RCC 7860 (cell line): Measurements from ENCODE around the gene SDR39U1.
"Not testable (repeated sequence)": the region's sequence is repeated elsewhere in the genome, so short reads cannot be mapped to it uniquely, and the experiment has no call there.

ENCODE experiments used
- DNase-seq: peaks from one replicate; pipeline ENCODE4 v3.0.0-alpha.2; 2015; ENCODE audit warnings: low spot score
- FAIRE-seq: peaks from 2 replicates; lab custom pipeline; 2012; peaks lifted over from hg19 to GRCh38; lab: Jason Lieb, UNC

The SDR39U1 gene, protein sequence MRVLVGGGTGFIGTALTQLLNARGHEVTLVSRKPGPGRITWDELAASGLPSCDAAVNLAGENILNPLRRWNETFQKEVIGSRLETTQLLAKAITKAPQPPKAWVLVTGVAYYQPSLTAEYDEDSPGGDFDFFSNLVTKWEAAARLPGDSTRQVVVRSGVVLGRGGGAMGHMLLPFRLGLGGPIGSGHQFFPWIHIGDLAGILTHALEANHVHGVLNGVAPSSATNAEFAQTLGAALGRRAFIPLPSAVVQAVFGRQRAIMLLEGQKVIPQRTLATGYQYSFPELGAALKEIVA

DNA sequence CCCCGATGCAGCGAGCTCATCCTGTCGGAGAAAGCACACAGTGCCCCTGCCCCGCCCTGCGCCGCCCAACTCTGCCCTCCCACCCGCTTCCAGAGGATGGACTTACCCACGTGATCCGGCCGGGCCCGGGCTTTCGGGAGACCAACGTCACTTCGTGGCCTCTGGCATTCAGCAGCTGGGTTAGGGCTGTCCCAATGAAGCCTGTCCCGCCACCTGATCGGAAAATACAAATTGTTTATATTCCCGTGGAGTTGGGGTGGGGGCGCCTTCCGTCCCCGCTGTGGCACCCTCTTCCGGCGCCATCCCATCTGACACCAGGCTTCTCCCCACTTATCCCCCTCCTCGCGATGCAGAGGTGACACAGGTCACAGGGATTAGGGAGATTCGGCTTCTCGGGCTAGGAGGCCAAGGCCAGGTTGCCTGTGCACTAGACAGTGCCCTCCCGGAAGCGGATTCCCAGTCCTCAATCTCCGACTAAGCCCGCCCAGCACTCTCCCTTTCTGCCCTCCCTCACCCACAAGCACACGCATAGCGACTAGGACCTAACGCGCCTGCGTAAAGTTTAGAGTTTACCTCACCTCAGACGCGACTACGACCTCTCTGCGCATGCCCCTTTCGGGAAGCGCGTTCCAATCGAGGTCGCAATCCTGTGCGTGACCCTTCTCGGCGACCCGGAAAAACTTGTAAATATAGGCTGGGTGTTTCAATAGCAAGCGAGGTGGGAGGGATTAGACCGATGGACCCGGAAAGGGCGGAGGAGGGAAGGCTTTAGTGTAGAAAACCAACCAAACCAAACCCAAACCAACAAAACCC, at the start of gene SDR39U1:
SDR39U1 (minus strand) TSS at position 537 of the 813 bp plus-strand sequence; CDS start at position 530, 7 bp downstream.
- peak; percentile 92 for DNase-seq
- peak; percentile 74 for FAIRE-seq

DNA sequence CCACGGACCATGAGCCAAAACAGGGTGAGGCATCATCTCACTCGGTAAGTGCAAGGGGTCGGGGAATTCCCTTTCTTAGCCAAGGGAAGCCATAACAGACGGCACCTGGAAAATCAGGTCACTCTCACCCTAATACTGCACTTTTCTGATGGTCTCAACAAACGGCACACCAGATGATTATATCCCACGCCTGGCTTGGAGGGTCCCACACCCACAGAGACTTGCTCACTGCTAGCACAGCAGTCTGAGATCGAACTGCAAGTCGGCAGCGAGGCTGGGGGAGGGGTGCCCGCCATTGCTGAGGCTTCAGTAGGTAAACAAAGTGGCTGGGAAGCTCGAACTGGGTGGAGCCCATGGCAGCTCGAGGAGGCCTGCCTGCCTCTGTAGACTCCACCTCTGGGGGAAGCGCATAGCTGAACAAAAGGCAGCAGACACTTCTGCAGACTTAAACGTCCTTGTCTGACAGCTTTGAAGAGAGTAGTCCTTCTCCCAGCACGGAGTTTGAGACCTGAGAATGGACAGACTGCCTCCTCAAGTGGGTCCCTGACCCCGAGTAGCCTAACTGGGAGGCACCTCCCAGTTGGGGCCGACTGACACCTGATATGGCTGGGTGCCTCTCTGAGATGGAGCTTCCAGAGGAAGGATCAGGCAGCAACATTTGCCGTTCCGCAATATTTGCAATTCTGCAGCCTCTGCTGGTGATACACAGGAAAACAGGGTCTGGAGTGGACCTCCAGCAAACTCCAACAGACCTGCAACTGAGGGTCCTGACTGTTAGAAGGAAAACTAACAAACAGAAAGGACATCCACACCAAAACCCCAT, 49.2 kb upstream of the SDR39U1 start:
- not testable (repeated sequence) for FAIRE-seq, DNase-seq

DNA sequence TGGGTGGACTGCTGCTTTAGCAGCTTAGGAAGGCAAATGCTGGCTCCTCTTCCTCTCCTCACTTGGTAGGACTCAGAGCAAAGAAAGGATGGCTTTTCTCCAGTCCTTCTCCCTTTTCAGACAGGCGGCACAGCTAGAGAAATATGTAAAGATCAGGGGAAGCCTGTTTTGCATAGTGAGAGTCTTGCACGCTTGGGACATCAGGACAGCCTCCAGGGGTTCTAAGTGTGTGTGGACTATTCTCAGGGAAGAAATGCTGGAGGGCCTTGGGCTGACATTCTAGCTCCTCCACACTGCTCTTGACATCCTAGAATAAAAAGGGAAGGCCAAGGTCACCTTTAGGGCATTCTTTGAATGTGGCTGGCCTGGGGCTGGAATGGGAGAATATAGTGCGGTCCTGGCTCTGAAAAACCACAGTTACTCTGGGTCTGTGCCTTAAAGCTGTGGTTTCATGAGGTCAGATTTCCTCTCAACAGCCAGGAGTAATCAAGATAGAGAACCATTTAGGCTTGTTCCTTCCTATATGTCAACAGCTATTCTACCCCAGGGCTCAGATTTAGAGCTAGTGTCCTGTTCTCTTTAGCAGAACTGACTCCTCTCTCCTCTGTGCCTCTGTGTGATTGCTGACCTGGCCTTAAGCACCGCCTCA, 41.2 kb upstream of the SDR39U1 start:
- peak; percentile 20 for DNase-seq
- FAIRE-seq: no peak

DNA sequence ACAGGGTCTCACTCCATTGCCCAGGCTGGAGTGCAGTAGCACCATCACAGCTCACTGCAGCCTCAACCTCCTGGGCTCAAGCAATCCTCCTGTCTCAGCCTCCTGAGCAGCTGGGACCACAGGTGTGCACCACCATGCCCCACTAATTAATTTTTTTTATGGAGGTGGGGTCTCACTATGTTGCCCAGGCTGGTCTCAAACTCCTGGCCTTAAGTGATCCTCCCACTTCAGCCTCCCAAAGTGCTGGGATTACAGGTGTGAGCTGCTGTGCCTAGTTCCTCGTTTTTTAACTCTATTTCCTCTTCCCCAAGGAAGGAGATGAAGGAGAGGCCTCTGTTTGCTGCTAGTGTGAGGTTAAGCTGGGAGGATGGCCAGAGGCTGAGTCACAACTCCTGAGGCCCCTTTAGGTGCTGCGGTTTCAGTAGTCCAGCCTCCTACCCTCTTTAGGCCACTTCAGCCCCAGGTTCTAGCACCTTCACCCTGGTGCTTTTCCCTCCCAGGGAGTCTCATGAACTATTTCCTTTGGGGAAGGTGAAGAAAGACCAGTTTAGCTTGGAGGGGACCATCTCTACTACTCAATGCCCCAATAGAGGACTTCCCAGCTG, 40.2 kb upstream of the SDR39U1 start:
- FAIRE-seq: not testable (repeated sequence)
- peak; percentile 37 for DNase-seq

DNA sequence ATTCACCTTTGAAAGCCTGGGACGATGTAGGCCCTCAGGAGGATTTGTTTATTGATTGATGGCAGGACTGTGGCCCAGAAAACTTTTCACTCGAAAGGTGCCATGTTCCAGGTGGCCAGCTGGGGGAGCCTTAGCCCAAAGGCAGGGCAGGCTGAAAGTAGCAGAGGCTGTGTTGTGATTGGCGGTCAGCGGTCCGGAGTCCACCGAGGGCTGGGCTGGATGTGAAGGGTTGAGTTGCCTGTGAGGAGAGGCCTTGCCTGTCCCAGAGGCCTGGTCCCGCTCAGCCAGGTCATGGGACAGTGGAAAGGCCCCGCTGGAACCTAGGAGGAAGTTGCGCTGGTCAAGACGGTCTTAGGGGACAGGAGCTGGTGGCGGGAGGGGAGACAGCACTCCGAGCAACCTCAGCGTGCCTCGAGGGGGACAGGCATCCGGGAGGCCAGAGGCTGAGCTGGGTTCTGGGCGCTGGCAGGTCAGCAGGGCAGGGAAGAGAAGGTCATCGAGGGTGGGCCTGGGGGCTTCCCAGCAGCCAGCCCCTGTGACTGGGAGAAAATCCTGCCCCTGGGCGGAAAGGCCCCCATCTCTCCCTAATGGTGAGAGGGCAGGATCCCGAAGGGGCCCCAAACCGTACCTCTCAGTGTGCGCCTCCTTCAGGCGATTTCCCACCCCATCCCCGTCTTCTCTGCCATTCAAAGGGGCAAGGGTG, 39.2 kb upstream of the SDR39U1 start:
- DNase-seq: no peak
- FAIRE-seq: no peak

DNA sequence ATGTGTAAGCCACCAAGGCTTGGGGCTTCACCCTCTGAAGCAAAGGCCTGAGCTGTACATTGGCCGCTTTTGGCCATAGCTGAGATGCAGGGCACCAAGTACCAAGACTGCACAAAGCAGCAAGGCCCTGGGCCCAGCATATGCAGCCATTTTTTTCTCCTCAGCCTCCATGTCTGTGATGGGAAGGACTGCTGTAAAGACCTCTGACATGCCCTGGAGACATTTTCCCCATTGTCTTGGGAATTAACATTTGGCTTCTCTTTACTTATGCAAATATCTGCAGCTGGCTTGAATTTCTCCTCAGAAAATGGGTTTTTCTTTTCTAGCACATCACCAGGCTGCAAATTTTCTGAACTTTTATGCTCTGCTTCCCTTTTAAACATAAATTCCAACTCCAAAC, 37.4 kb upstream of the SDR39U1 start:
- FAIRE-seq, DNase-seq: not testable (repeated sequence)

DNA sequence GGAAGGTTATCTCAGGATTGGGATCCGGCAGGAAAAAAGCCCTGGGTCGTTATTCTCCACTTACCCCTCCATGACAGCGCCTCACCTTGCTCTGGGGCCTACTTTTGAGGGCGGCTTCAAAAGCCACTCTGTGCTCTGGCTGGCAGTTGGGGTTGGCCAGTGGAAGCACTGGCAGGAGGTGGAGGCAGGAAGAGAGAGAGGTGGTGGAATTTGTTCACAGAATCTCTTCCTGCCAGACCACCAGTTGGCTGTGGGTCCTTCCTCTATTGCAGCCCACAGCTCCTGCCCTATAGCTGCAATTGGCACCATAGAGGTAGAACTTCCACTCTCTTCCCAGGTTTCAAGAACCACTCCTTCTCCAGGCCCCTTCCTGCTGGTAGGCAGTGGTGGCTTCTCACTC, 32.7 kb upstream of the SDR39U1 start:
- no peak for DNase-seq
- FAIRE-seq: no peak

DNA sequence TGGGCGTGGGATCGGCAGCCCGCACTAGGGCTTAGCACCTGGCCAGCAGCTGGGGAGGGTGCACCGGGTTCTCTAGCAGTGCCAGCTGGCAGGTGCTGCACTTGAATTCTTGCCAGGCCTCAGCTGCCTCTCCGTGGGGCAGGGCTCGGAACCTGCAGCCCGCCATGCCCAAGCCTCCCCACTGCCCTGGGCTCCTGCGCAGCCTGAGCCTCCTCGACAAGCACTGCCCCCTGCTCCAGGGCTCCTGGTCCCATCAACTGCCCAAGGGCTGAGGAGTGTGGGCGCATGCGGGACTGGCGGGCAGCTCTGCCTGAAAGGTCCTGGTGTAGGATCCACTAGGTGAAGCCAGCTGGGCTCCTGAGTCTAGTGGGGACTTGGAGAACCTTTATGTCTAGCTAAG, 30.6 kb upstream of the SDR39U1 start:
- no peak for DNase-seq

DNA sequence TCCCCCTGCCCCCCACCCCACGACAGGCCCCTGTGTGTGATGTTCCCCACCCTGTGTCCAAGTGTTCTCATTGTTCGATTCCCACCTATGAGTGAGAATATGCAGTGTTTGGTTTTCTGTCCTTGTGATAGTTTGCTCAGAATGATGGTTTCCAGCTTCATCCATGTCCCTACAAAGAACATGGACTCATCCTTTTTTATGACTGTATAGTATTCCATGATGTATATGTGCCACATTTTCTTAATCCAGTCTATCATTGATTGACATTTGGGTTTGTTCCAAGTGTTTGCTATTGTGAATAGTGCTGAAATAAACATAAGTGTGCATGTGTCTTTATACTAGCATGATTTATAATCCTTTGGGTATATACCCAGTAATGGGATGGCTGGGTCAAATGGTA, 27.9 kb upstream of the SDR39U1 start:
- DNase-seq, FAIRE-seq: not testable (repeated sequence)

More for the DNA sequence above, 30.6 kb upstream of the SDR39U1 start:
- FAIRE-seq: no peak

DNA sequence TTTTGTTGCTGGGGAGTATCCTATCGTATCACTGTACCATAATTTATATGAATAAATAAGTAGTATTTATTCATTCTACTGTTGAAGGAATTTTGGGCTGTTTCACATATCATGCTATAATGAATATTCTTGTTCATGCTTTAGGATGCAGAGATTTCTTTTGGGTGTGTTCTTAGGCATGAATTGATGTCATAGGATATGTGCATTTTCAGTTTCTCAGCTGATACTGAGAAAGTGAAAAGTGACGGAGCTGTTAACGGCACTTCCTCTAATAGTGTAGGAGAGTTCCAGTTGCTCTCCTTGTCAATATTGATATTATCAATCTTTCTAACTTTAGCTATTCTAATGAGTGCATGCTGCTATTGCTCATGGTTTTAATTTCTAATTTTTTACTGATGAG, 23.2 kb upstream of the SDR39U1 start:
- no peak for DNase-seq
- FAIRE-seq: no peak

DNA sequence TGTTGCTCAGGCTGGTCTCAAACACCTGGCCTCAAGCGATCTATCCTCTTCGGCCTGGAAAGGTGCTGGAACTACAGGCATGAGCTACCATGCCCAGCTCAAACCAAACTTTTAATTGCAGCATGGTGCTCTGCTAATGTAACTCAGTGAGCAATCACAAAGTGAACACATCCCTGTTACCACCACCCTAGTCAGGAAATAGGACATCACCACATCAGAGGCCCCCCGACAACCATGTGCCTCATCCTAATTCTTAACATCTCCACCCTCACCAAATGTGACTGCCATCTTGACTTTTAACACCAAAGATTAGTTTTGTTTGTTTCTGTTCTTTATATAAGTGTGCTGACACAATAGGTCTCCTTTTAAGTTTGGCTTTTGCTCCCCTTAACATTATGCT, 22.8 kb upstream of the SDR39U1 start:
- no peak for FAIRE-seq
- DNase-seq: no peak

DNA sequence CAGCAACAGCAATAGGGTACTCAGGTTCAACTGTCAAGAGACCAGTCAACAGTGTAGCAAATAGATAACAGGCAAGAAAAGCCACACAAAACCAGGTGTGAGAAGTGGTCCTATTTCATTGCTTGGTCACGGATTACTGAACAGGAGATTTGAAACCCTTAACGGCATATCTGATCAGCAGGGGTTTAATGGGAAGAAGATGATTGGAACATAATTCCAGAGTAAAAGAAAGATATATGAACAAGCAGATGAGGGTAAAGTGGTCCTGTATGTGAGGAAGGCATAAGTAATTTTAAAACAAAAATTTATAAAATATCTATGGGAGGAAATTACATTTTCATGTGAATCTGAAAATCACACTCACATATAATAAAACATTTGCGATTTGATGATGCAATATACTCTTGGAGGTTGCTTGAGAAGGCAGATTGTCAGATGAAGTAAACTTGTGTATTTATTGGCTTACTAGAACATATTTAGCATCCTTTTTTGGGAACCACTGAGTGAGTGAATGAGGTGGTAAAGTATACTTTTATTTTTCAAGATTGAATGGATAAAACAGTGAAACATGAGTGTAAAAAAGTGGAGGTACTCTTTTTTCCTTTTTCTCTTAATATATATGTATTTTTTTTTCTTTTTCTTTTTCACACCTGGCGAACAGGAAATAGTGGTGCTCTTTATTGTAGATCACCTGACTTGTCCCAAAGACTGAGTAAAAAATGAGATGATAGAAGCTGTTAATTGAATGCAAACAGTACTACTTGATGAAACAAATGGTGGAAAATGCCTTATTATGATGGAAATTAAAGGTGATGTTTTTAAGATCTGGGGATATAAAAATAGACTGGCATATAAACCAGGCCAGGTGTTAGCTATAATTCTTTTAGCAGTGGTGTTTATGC, 21.6 kb upstream of the SDR39U1 start:
- no peak for FAIRE-seq

DNA sequence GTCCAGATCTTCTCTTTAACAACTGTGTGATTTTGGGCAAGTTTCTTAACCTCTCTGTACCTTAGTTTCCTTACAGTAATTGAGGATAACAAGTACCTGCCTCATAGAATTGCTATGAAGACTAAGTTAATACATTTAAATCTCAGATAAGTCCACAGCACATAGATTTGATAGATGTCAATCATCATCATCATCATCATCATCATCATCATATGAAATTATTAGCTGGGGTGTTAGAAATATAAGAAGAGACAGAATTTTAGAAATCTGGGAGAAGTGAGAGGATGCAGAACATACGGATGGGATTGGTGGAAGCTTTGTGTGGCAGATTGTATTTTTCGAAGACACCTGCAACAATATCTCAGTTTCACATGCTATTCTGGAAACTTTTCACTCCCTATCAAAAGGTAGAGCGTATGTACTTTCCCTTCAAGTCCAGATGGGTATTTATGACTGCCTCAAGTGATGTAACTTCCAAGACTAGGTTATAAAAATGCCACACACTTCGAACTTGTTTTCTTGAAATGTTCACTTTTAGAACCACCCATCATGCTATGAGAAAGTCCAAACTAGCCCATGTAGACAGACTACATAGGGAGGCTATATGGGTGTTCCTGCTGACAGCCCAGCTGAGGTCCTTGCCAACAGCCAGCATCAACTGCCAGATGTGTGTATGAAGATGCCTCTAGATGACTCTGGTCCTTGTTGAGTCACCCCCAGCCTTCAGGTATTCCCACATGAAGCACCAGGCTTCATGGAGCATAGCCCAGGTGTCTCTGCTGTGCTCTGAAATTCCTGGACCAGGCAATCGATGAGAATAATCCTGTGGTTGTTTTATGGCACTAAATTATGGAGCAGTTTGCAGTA, 20.7 kb upstream of the SDR39U1 start:
- DNase-seq (no peak), FAIRE-seq (no peak)

More for the DNA sequence above, 21.6 kb upstream of the SDR39U1 start:
- no peak for DNase-seq

DNA sequence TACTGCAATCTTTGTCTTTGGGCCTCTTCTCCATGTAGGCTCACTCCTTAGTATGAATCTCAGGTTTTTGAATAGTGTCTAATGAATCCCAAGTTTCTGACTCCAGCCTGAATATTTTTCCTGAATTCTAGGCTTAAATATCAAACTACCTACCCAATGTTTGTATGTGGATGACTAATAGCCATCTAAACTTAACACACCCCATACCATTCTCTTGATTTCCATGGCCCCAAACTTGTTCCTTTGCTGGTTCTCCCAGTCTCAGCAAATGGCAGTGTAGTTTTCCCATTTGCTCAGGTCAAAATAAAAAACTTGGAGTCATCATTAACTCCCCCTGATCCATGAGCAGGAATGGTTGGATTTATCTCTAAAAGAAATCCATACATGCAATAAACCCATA, 18.8 kb upstream of the SDR39U1 start:
- DNase-seq (no peak), FAIRE-seq (no peak)

DNA sequence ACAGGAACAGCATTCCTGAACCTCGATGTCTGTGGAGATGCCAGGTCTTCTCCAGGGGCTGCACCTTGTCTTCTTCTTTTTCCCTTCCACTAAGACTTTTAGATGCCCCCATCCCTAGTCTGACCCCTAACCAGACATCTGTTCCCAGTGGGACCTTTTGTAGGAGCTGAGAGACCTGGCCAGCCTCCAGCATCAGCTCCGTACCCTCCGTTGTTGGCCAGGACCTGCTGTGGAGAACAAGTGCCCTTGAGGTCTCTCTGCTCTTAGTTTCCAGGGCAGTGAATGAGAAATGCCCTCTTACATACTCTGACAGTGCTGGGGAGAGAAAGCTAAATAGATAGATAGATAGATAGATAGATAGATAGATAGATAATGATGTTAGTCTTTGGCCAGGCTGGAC, 16.8 kb upstream of the SDR39U1 start:
- DNase-seq (no peak), FAIRE-seq (no peak)

DNA sequence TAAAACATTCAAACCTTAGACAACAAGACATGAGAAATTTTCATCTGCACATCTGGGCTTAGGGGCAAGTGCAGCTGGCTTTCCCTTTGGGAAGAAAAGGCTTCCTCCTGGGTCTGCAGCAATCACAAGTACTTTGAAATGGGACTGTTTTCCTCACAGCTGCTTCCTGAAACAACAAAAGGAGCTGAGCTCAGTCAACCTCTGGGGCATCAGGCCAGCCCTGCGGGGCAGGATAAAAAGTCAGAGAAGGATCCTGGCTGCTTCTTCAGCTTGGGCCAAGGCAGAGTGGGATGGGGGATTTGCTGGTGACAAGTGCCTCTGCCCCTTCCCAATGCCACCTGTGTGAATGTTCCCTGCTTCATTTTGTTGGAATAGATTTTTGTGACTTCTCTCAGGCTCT, 16.2 kb upstream of the SDR39U1 start:
- DNase-seq: no peak
- no peak for FAIRE-seq

DNA sequence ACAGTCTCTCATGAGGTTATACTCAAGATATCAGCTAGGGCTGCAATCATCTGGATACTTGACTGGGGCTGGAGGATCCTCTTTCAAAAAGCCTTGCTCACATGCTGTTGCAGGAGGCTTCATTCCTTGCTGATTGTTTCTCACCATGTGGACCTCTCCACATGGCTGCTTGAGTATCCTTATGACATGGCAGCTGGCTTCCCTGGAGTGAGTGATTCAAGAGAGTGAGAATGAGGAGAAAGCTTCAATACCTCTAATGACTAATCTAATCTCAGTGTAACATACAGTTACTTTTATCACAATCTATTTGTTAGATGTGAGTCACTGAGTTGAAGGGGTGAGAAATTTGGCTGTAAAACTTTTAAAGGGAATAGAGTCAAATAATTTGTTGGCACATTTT, 14.4 kb upstream of the SDR39U1 start:
- no peak for DNase-seq

DNA sequence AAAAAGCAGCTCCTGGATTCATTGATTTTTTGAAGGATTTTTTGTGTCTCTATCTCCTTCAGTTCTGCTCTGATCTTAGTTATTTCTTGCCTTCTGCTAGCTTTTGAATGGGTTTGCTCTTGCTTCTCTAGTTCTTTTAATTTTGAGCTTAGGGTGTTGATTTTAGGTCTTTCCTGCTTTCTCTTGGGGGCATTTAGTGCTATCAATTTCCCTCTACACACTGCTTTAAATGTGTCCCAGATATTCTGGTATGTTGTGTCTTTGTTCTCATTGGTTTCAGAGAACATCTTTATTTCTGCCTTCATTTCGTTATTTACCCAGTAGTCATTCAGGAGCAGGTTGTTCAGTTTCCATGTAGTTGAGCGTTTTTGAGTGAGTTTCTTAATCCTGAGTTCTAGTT, 8.3 kb upstream of the SDR39U1 start:
- FAIRE-seq, DNase-seq: not testable (repeated sequence)

More for the DNA sequence above, 14.4 kb upstream of the SDR39U1 start:
- no peak for FAIRE-seq
